Lower lobe of right lung (tissue), 2 donors: ENCODE data around the gene BAHCC1. TPM values are rescaled to one million over a fixed set of nuclear protein-coding genes. Genes with fewer than 3 reads are reported as not detected.
A peak's percentile ranks its signal among the peaks of the same experiment; 100 is the strongest.

Experiments
- ATAC-seq, 2 donors: fragments of 200-7000 bp; cut with Tn5 transposase; one replicate each; pipeline ENCODE4 v1.9.1; 2020 to 2022; ENCODE audit warnings: mild to moderate bottlenecking in 2 of 2, moderate library complexity in 2 of 2
- DNase-seq: peaks from one replicate; pipeline ENCODE4 v3.0.0-alpha.2; 2020
- H3K27ac ChIP-seq: fragments of 200-600 bp; one replicate; pipeline ENCODE4 v1.8.0; 2022
- H3K27me3 ChIP-seq: fragments of 200-600 bp; one replicate; pipeline ENCODE4 v1.8.0; 2022; ENCODE audit warnings: low read depth
- H3K36me3 ChIP-seq: fragments of 200-600 bp; one replicate; pipeline ENCODE4 v1.8.0; 2022; ENCODE audit warnings: mild to moderate bottlenecking
- H3K4me1 ChIP-seq: fragments of 200-600 bp; one replicate; pipeline ENCODE4 v1.8.0; 2022
- H3K4me3 ChIP-seq: fragments of 200-600 bp; one replicate; pipeline ENCODE4 v1.8.0; 2022; ENCODE audit warnings: mild to moderate bottlenecking
- H3K9me3 ChIP-seq: fragments of 200-600 bp; one replicate; pipeline ENCODE4 v1.8.0; 2022
- CTCF ChIP-seq: fragments of 200-600 bp; IDR thresholded peaks from one replicate; pipeline ENCODE4 v1.8.0; 2022; ENCODE audit warnings: antibody characterized with exemption, mild to moderate bottlenecking
- intact Hi-C: fragments of 100-400 bp; cut with DNase I; formaldehyde crosslinking; loops from one replicate; pipeline ENCODE4 v1.11.0; 2022
- total RNA-seq: library from RNA; stranded (reverse); fragmentation: NEBNext Ultra II Directional; extraction: Animal tissue kit (Norgen Biotek cat#: 25700); gene quantifications from one replicate; pipeline ENCODE4 v1.2.1, GENCODE V29; 2021
- donor health status: DM: no; HTN: yes; CAD: no; lungs with severe emphysema.

The BAHCC1 gene
- total RNA-seq, 1 donor from 2014 or later, result 19.9 TPM

- Histone ChIP-seq H3K9me3 (no peaks in the 10 kb centered on the region), H3K4me3 (peak overlapping the region; percentile 78), H3K27me3 (no peaks in the 10 kb centered on the region), H3K4me1 (peaks cover 51% of the 10 kb centered on the region), H3K36me3 (no peaks in the 10 kb centered on the region), H3K27ac (peak overlapping the region; percentile 98)
- peak; percentile 70 for DNase-seq
- ATAC-seq, result peak; percentile 53 to 68
- intact Hi-C loops, result no loop called here
- TF ChIP-seq CTCF, result no peak
These were observed 7.9 kb upstream of the BAHCC1 start for GRCh38 chr17:81387100-81388090.

GRCh38 chr17:81388091-81388611 lies 7.1 kb upstream of the BAHCC1 start:
- peak overlapping the region; percentile 78 for H3K4me3 ChIP-seq
- ATAC-seq (no peak), DNase-seq (no peak)
- TF ChIP-seq CTCF, result no peak
- H3K27me3 ChIP-seq, result no peaks in the 10 kb centered on the region
- no peaks in the 10 kb centered on the region for H3K36me3 ChIP-seq
- peak overlapping the region; percentile 98 for H3K27ac ChIP-seq
- intact Hi-C loops, result no loop called here
- no peaks in the 10 kb centered on the region for H3K9me3 ChIP-seq
- H3K4me1 ChIP-seq, result peaks cover 57% of the 10 kb centered on the region

- DNase-seq (no peak), ATAC-seq (no peak)
- peak overlapping the region; percentile 98 for H3K27ac ChIP-seq
- no peaks in the 10 kb centered on the region for H3K36me3 ChIP-seq
- peaks cover 57% of the 10 kb centered on the region for H3K4me1 ChIP-seq
- no peaks in the 10 kb centered on the region for H3K27me3 ChIP-seq
- no peak for TF ChIP-seq CTCF
- no peaks in the 10 kb centered on the region for H3K9me3 ChIP-seq
- H3K4me3 ChIP-seq, result no peak overlapping the region
- intact Hi-C loops, result no loop called here
These were observed 6.5 kb upstream of the BAHCC1 start for GRCh38 chr17:81388612-81389367.

GRCh38 chr17:81389585-81389984 lies 5.7 kb upstream of the BAHCC1 start:
- Histone ChIP-seq H3K27me3 (no peaks in the 10 kb centered on the region), H3K36me3 (no peaks in the 10 kb centered on the region), H3K4me1 (peaks cover 62% of the 10 kb centered on the region), H3K4me3 (no peak overlapping the region), H3K27ac (peak overlapping the region; percentile 98), H3K9me3 (no peaks in the 10 kb centered on the region)
- TF ChIP-seq CTCF, result no peak
- no peak for DNase-seq
- ATAC-seq, result no peak
- intact Hi-C loops, result no loop called here

- no peaks in the 10 kb centered on the region for H3K27me3 ChIP-seq
- ATAC-seq (no peak), DNase-seq (no peak)
- no peak overlapping the region for H3K4me3 ChIP-seq
- H3K9me3 ChIP-seq, result no peaks in the 10 kb centered on the region
- H3K27ac ChIP-seq, result no peak overlapping the region
- intact Hi-C loops, result no loop called here
- H3K4me1 ChIP-seq, result peaks cover 67% of the 10 kb centered on the region
- TF ChIP-seq CTCF, result no peak
- H3K36me3 ChIP-seq, result no peaks in the 10 kb centered on the region
These were observed 5.0 kb upstream of the BAHCC1 start for GRCh38 chr17:81390029-81390872.
